ENCODE data around the gene CNTN1. TPM values are rescaled to one million over a fixed set of nuclear protein-coding genes. Genes with fewer than 3 reads are reported as not detected.

CNTN1 gene
- polyA plus RNA-seq, 1 donor (not counting 4 experiments of a cell fraction or from before 2014, with no cell fraction given), result 19.0 TPM

DNA sequence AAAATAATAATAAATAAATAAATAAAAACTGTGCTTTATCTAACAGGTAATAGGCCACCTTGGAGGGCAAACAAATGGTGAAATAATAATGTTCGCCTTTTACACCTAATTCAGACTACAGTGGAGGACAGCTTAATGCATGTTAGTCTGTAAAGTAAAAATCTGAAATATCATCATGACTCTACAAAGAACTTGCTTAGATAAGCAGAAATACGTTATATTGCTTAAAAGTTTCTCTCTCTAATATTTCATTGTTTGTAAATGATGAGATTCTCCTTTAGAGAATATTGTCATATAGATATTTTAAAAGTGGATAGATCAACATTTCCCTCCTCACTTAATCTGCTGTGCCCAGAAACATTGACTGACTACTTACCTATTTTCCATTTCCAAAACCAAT lies 397.2 kb downstream of the CNTN1 start:
- H3K4me2 ChIP-seq (ENCODE audit: control insufficient read depth, extremely low read depth, insufficient read depth, low read depth, low read length), result no peak overlapping the region
- H3K9me3 ChIP-seq (ENCODE audit: control insufficient read depth, low read depth, low read length), result no peaks in the 10 kb centered on the region
- TF ChIP-seq, protein P1, sequence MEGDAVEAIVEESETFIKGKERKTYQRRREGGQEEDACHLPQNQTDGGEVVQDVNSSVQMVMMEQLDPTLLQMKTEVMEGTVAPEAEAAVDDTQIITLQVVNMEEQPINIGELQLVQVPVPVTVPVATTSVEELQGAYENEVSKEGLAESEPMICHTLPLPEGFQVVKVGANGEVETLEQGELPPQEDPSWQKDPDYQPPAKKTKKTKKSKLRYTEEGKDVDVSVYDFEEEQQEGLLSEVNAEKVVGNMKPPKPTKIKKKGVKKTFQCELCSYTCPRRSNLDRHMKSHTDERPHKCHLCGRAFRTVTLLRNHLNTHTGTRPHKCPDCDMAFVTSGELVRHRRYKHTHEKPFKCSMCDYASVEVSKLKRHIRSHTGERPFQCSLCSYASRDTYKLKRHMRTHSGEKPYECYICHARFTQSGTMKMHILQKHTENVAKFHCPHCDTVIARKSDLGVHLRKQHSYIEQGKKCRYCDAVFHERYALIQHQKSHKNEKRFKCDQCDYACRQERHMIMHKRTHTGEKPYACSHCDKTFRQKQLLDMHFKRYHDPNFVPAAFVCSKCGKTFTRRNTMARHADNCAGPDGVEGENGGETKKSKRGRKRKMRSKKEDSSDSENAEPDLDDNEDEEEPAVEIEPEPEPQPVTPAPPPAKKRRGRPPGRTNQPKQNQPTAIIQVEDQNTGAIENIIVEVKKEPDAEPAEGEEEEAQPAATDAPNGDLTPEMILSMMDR (optimal IDR thresholded peaks at IDR 0.05 in 1 of 3, IDR thresholded peaks at IDR 0.05 in 1 of 3, conservative IDR thresholded peaks at IDR 0.05 in 1 of 3; ENCODE audit: extremely low read depth in 1 of 3, insufficient read depth in 2 of 3, low read length in 3 of 3), result no peak
- H3K36me3 ChIP-seq (ENCODE audit: control insufficient read depth in 2 of 2, extremely low read depth in 1 of 2, insufficient read depth in 2 of 2, low read length in 2 of 2), result no peaks in the 10 kb centered on the region
- H3K9me1 ChIP-seq (ENCODE audit: control insufficient read depth, extremely low read depth, insufficient read depth, low read length), result no peaks in the 10 kb centered on the region
- no peak overlapping the region for H2AFZ ChIP-seq (ENCODE audit: control insufficient read depth, low read length)
- no peaks in the 10 kb centered on the region for H4K20me1 ChIP-seq (ENCODE audit: control insufficient read depth, extremely low read depth, insufficient read depth, low read length)
- no peak overlapping the region for H3K9ac ChIP-seq (ENCODE audit: control insufficient read depth, extremely low read depth, insufficient read depth, low read length)
- DNase-seq (ENCODE audit: low read depth, low spot score) (no peak), FAIRE-seq (no peak)
- H3K79me2 ChIP-seq (ENCODE audit: control insufficient read depth, insufficient read depth, low read length), result no peaks in the 10 kb centered on the region
- H3K4me1 ChIP-seq (ENCODE audit: control insufficient read depth, extremely low read depth, insufficient read depth, low read length), result no peaks in the 10 kb centered on the region
- H3K4me3 ChIP-seq (ENCODE audit: control insufficient read depth in 2 of 3, extremely low read depth in 1 of 3, insufficient read depth in 2 of 3, low read depth in 1 of 3, low read length in 3 of 3), result no peak overlapping the region
- dilution Hi-C loops (cut with MboI; ENCODE audit: extremely low pct_ligation_motif_present, low sequenced_read_pairs), result no loop called here
- H3K27me3 ChIP-seq (ENCODE audit: control insufficient read depth, extremely low read depth, insufficient read depth, low read length), result no peaks in the 10 kb centered on the region
- no peak overlapping the region for H3K27ac ChIP-seq (ENCODE audit: control insufficient read depth, insufficient read depth, low read length)

DNA sequence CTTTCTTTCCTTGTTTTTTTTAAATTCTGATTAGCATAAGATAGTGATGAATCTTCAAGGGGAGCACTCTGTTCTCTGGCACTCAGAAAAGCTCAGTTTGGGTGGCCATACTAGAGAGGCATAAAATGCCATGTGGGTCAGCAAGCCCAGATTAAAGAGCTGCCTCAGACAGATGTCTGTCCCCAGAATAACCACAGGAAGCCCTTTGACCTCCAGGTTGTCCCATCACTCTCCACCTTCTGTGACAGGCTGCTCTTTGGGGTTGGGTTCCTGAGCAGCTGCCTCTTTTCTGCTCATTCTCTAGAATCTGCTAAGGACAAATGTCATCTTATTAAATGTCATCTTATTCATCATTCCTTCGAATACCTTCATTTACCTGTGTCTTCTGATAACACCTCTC lies 399.9 kb downstream of the CNTN1 start:
- H3K4me2 ChIP-seq (ENCODE audit: control insufficient read depth, extremely low read depth, insufficient read depth, low read depth, low read length), result no peak overlapping the region
- no peaks in the 10 kb centered on the region for H3K9me3 ChIP-seq (ENCODE audit: control insufficient read depth, low read depth, low read length)
- no peaks in the 10 kb centered on the region for H3K9me1 ChIP-seq (ENCODE audit: control insufficient read depth, extremely low read depth, insufficient read depth, low read length)
- H3K9ac ChIP-seq (ENCODE audit: control insufficient read depth, extremely low read depth, insufficient read depth, low read length), result no peak overlapping the region
- no peaks in the 10 kb centered on the region for H3K36me3 ChIP-seq (ENCODE audit: control insufficient read depth in 2 of 2, extremely low read depth in 1 of 2, insufficient read depth in 2 of 2, low read length in 2 of 2)
- no peak overlapping the region for H3K4me3 ChIP-seq (ENCODE audit: control insufficient read depth in 2 of 3, extremely low read depth in 1 of 3, insufficient read depth in 2 of 3, low read depth in 1 of 3, low read length in 3 of 3)
- FAIRE-seq, result no peak
- dilution Hi-C loops (cut with MboI; ENCODE audit: extremely low pct_ligation_motif_present, low sequenced_read_pairs), result no loop called here
- H3K27ac ChIP-seq (ENCODE audit: control insufficient read depth, insufficient read depth, low read length), result no peak overlapping the region
- no peak for DNase-seq (ENCODE audit: low read depth, low spot score)
- H2AFZ ChIP-seq (ENCODE audit: control insufficient read depth, low read length), result no peak overlapping the region
- no peaks in the 10 kb centered on the region for H4K20me1 ChIP-seq (ENCODE audit: control insufficient read depth, extremely low read depth, insufficient read depth, low read length)
- no peaks in the 10 kb centered on the region for H3K4me1 ChIP-seq (ENCODE audit: control insufficient read depth, extremely low read depth, insufficient read depth, low read length)
- no peak for TF ChIP-seq EZH2 (IDR thresholded peaks at IDR 0.05; ENCODE audit: low read length)
- TF ChIP-seq, protein P1 (optimal IDR thresholded peaks at IDR 0.05 in 1 of 3, IDR thresholded peaks at IDR 0.05 in 1 of 3, conservative IDR thresholded peaks at IDR 0.05 in 1 of 3; ENCODE audit: extremely low read depth in 1 of 3, insufficient read depth in 2 of 3, low read length in 3 of 3), result no peak
- H3K27me3 ChIP-seq (ENCODE audit: control insufficient read depth, extremely low read depth, insufficient read depth, low read length), result no peaks in the 10 kb centered on the region
- no peaks in the 10 kb centered on the region for H3K79me2 ChIP-seq (ENCODE audit: control insufficient read depth, insufficient read depth, low read length)

Data from keratinocyte (primary cell).